H9 (cell line): ENCODE results near the gene SEPTIN12. TPM values are rescaled to one million over a fixed set of nuclear protein-coding genes. Genes with fewer than 3 reads are reported as not detected.
"Not testable (repeated sequence)": the region's sequence is repeated elsewhere in the genome, so short reads cannot be mapped to it uniquely, and the experiment has no call there.

Experiments
- DNase-seq: peaks from one replicate; pipeline ENCODE4 v3.0.0-alpha.2; 2017
- H2AFZ ChIP-seq: one replicate; pipeline ENCODE4 v1.6.1; 2013; ENCODE audit warnings: mild to moderate bottlenecking, low read length, control low read depth, moderate library complexity
- H2AK5ac ChIP-seq: 2 replicates; pipeline ENCODE4 v1.6.1; 2013; ENCODE audit warnings: low read length, control low read depth, mixed read lengths; ENCODE audit not compliant: insufficient read length
- H2BK120ac ChIP-seq: one replicate; pipeline ENCODE4 v1.6.1; 2013; ENCODE audit warnings: low read depth, mild to moderate bottlenecking, low read length, control low read depth, inconsistent platforms; ENCODE audit not compliant: poor library complexity, severe bottlenecking
- H2BK12ac ChIP-seq: 2 replicates; pipeline ENCODE4 v1.6.1; 2013; ENCODE audit warnings: low read length, control low read depth, mixed read lengths, low read depth; ENCODE audit not compliant: insufficient read length
- H2BK15ac ChIP-seq: 2 replicates; pipeline ENCODE4 v1.6.1; 2013; ENCODE audit warnings: low read depth, low read length, control low read depth
- H2BK20ac ChIP-seq: one replicate; pipeline ENCODE4 v1.6.1; 2013; ENCODE audit warnings: low read depth, mild to moderate bottlenecking, low read length, control low read depth, inconsistent platforms; ENCODE audit not compliant: poor library complexity, severe bottlenecking
- H2BK5ac ChIP-seq: 2 replicates; pipeline ENCODE4 v1.6.1; 2013; ENCODE audit warnings: low read length, control low read depth, mixed read lengths; ENCODE audit not compliant: insufficient read length
- H3K14ac ChIP-seq: 2 replicates; pipeline ENCODE4 v1.6.1; 2013; ENCODE audit warnings: low read length, control low read depth; ENCODE audit not compliant: insufficient read depth
- H3K18ac ChIP-seq: 2 replicates; pipeline ENCODE4 v1.6.1; 2013; ENCODE audit warnings: low read depth, mild to moderate bottlenecking, mixed read lengths, low read length, control low read depth; ENCODE audit not compliant: insufficient read length
- H3K23ac ChIP-seq: 2 replicates; pipeline ENCODE4 v1.6.1; 2013; ENCODE audit warnings: low read length, control low read depth, mixed read lengths, low read depth; ENCODE audit not compliant: insufficient read length
- H3K23me2 ChIP-seq: 2 replicates; pipeline ENCODE4 v1.6.1; 2013; ENCODE audit warnings: low read depth, mild to moderate bottlenecking, mixed read lengths, low read length, control low read depth; ENCODE audit not compliant: insufficient read length, poor library complexity, severe bottlenecking
- H3K27ac ChIP-seq: 2 replicates; pipeline ENCODE4 v1.5.1; 2013; ENCODE audit warnings: low read length, control low read depth, mixed read lengths, low read depth; ENCODE audit not compliant: insufficient read length
- H3K27me3 ChIP-seq: 2 replicates; pipeline ENCODE4 v1.6.1; 2013; ENCODE audit warnings: low read length, control low read depth, inconsistent platforms; ENCODE audit not compliant: insufficient read depth
- H3K4ac ChIP-seq: 2 replicates; pipeline ENCODE4 v1.6.1; 2013; ENCODE audit warnings: low read depth, mild to moderate bottlenecking, control low read depth, inconsistent platforms, low read length, moderate library complexity
- H3K4me1 ChIP-seq: 2 replicates; pipeline ENCODE4 v1.6.1; 2013; ENCODE audit warnings: low read length, control low read depth, inconsistent platforms; ENCODE audit not compliant: insufficient read depth
- H3K4me2 ChIP-seq: 2 replicates; pipeline ENCODE4 v1.6.1; 2013; ENCODE audit warnings: low read length, control low read depth, mixed read lengths; ENCODE audit not compliant: insufficient read length, insufficient read depth
- H3K56ac ChIP-seq: 2 replicates; pipeline ENCODE4 v1.6.1; 2013; ENCODE audit warnings: low read depth, mild to moderate bottlenecking, mixed read lengths, low read length, control low read depth; ENCODE audit not compliant: insufficient read length
- H3K79me1 ChIP-seq: 2 replicates; pipeline ENCODE4 v1.6.1; 2013; ENCODE audit warnings: low read depth, mild to moderate bottlenecking, moderate library complexity, low read length, control low read depth, inconsistent platforms; ENCODE audit not compliant: insufficient read depth, poor library complexity, severe bottlenecking
- H3K79me2 ChIP-seq: 2 replicates; pipeline ENCODE4 v1.6.1; 2013; ENCODE audit warnings: low read length, control low read depth, inconsistent platforms; ENCODE audit not compliant: insufficient read depth
- H3K9ac ChIP-seq: 2 replicates; pipeline ENCODE4 v1.6.1; 2013; ENCODE audit warnings: low read length, control low read depth, mixed read lengths; ENCODE audit not compliant: insufficient read length; ENCODE audit errors: extremely low read depth
- H3K9me3 ChIP-seq: one replicate; pipeline ENCODE4 v1.6.1; 2013; ENCODE audit warnings: low read depth, low read length, inconsistent platforms; ENCODE audit not compliant: control insufficient read depth
- H3T11ph ChIP-seq: one replicate; pipeline ENCODE4 v1.6.1; 2013; ENCODE audit warnings: mild to moderate bottlenecking, low read length, control low read depth, inconsistent platforms
- H4K20me1 ChIP-seq: one replicate; pipeline ENCODE4 v1.6.1; 2013; ENCODE audit not compliant: control insufficient read depth, insufficient read length, insufficient read depth
- H4K5ac ChIP-seq: 2 replicates; pipeline ENCODE4 v1.6.1; 2013; ENCODE audit warnings: low read depth, mild to moderate bottlenecking, mixed read lengths, low read length, control low read depth; ENCODE audit not compliant: insufficient read length
- H4K8ac ChIP-seq: replicated peaks from 2 replicates; pipeline ENCODE4 v1.6.1; 2013; ENCODE audit warnings: low read length, control low read depth, mixed read lengths, low read depth; ENCODE audit not compliant: insufficient read length
- H4K91ac ChIP-seq: 2 replicates; pipeline ENCODE4 v1.6.1; 2013; ENCODE audit warnings: low read depth, mild to moderate bottlenecking, moderate library complexity, mixed read lengths, low read length, control low read depth; ENCODE audit not compliant: insufficient read length
- H3K27ac Mint-ChIP-seq, 3 experiments: 2 replicates in 2 of 3; 3 replicates in 1 of 3; pipeline ENCODE4 v1.8.0; 2020 to 2021; ENCODE audit warnings: mixed read lengths in 3 of 3, mild to moderate bottlenecking in 1 of 3, moderate library complexity in 1 of 3
- H3K27me3 Mint-ChIP-seq: 2 replicates; pipeline ENCODE4 v1.8.0; 2021; ENCODE audit warnings: low read depth, mild to moderate bottlenecking, moderate library complexity, mixed read lengths
- H3K36me3 Mint-ChIP-seq, 3 experiments: 2 replicates in 2 of 3; 3 replicates in 1 of 3; pipeline ENCODE4 v1.8.0; 2020 to 2021; ENCODE audit warnings: low read depth in 3 of 3, mixed read lengths in 3 of 3; ENCODE audit not compliant: insufficient read depth in 1 of 3
- H3K4me1 Mint-ChIP-seq, 2 experiments: 2 replicates each; pipeline ENCODE4 v1.8.0; 2020; ENCODE audit warnings: mixed read lengths in 2 of 2
- H3K4me3 Mint-ChIP-seq, 2 experiments: 2 replicates in 1 of 2; 3 replicates in 1 of 2; pipeline ENCODE4 v1.8.0; 2020 to 2021; ENCODE audit warnings: mild to moderate bottlenecking in 2 of 2, mixed read lengths in 2 of 2, moderate library complexity in 1 of 2
- H3K9me3 Mint-ChIP-seq, 2 experiments: 2 replicates in 1 of 2; 3 replicates in 1 of 2; pipeline ENCODE4 v1.8.0; 2020; ENCODE audit warnings: mild to moderate bottlenecking in 2 of 2, mixed read lengths in 2 of 2, moderate library complexity in 1 of 2
- WGBS: extraction: QIAGEN DNeasy Blood & Tissue Kit; methylation state at CpG from one replicate; pipeline ENCODE4 v1.1.7; 2013; ENCODE audit warnings: missing lambda C conversion rate, low lambda C conversion rate, mixed read lengths; ENCODE audit not compliant: insufficient read length; ENCODE audit errors: extremely low coverage; 5-methylcytosine and 5-hydroxymethylcytosine counted together
- total RNA-seq: library from RNA; stranded (reverse); gene quantifications from 2 replicates; pipeline ENCODE4 v1.2.1, GENCODE V29; 2021
- TF ChIP-seq, protein P1 (sequence below): fragments of 200-600 bp; sonication (generic); conservative IDR thresholded peaks from 3 replicates; pipeline ENCODE4 v1.8.0; 2021; ENCODE audit warnings: antibody characterized with exemption, mild to moderate bottlenecking

The SEPTIN12 gene
- total RNA-seq, 1 experiment from 2014 or later: 0.48 TPM

DNA sequence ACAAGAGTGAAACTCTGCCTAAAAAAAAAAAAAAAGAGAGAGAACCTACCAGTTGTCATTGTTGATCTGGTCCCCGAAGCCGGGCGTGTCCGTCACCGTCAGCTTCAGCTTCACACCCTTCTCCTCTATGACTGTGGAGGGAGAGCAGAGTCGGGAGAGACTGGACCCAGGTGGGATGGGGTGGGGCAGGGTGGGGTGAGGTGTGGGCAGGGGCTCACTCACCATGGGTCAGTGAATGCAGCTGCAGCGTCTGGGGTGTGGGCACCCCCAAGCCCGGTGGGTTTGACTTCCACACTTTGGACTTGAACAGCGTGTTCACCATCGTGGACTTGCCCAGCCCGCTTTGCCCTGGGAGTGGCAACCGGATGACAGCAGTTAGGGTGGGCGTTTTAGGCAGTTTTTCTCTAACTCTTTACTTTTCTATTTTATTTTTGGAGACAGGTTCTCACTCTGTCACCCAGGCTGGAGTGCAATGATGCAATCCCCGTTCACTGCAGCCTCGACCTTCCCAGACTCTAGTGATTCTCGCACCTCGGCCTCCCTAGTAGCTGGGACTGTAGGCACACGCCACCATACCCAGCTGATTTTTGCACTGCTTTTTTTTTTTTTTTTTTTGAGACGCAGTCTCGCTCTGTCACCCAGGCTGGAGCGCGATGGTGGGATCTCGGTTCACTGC is 2.2 kb downstream of the SEPTIN12 start:
- H4K5ac ChIP-seq: no peak overlapping the region
- H3K4me2 ChIP-seq: no peak overlapping the region
- H3K4me1 ChIP-seq: peaks cover 3% of the 10 kb centered on the region; the same call in 1 of the 2 replicates
- no peak overlapping the region for H3T11ph ChIP-seq
- H4K91ac ChIP-seq: no peak overlapping the region
- Mint-ChIP-seq H3K36me3 (no peaks in the 10 kb centered on the region), H3K4me3 (no peak overlapping the region), H3K27me3 (no peaks in the 10 kb centered on the region; the same call in 1 of the 2 replicates), H3K27ac (no peak overlapping the region), H3K9me3 (no peaks in the 10 kb centered on the region; a peak in 1 of 5 replicates), H3K4me1 (peaks cover 15 to 24% of the 10 kb centered on the region in 2 experiments)
- H3K23ac ChIP-seq: no peak overlapping the region
- H3K79me1 ChIP-seq: no peaks in the 10 kb centered on the region
- no peak overlapping the region for H2AFZ ChIP-seq
- no peak overlapping the region for H3K18ac ChIP-seq
- H3K79me2 ChIP-seq: no peaks in the 10 kb centered on the region
- H2BK120ac ChIP-seq: no peak overlapping the region
- no peak overlapping the region for H2BK12ac ChIP-seq
- no peaks in the 10 kb centered on the region for H3K9me3 ChIP-seq
- no peak overlapping the region for H2BK5ac ChIP-seq
- no peak overlapping the region for H4K8ac ChIP-seq
- H4K20me1 ChIP-seq: no peaks in the 10 kb centered on the region
- H3K9ac ChIP-seq: no peak overlapping the region
- WGBS: no CpG with 5 or more reads among the region's 23 CpGs
- no peak overlapping the region for H3K4ac ChIP-seq
- no peak overlapping the region for H3K14ac ChIP-seq
- no peak overlapping the region for H3K27ac ChIP-seq
- H3K56ac ChIP-seq: no peak overlapping the region
- DNase-seq: no peak
- H2BK20ac ChIP-seq: no peak overlapping the region
- no peak overlapping the region for H2AK5ac ChIP-seq
- H3K23me2 ChIP-seq: no peaks in the 10 kb centered on the region
- TF ChIP-seq, protein P1, sequence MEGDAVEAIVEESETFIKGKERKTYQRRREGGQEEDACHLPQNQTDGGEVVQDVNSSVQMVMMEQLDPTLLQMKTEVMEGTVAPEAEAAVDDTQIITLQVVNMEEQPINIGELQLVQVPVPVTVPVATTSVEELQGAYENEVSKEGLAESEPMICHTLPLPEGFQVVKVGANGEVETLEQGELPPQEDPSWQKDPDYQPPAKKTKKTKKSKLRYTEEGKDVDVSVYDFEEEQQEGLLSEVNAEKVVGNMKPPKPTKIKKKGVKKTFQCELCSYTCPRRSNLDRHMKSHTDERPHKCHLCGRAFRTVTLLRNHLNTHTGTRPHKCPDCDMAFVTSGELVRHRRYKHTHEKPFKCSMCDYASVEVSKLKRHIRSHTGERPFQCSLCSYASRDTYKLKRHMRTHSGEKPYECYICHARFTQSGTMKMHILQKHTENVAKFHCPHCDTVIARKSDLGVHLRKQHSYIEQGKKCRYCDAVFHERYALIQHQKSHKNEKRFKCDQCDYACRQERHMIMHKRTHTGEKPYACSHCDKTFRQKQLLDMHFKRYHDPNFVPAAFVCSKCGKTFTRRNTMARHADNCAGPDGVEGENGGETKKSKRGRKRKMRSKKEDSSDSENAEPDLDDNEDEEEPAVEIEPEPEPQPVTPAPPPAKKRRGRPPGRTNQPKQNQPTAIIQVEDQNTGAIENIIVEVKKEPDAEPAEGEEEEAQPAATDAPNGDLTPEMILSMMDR: no peak
- no peaks in the 10 kb centered on the region; the same call in 1 of the 2 replicates for H3K27me3 ChIP-seq
- no peak overlapping the region for H2BK15ac ChIP-seq

DNA sequence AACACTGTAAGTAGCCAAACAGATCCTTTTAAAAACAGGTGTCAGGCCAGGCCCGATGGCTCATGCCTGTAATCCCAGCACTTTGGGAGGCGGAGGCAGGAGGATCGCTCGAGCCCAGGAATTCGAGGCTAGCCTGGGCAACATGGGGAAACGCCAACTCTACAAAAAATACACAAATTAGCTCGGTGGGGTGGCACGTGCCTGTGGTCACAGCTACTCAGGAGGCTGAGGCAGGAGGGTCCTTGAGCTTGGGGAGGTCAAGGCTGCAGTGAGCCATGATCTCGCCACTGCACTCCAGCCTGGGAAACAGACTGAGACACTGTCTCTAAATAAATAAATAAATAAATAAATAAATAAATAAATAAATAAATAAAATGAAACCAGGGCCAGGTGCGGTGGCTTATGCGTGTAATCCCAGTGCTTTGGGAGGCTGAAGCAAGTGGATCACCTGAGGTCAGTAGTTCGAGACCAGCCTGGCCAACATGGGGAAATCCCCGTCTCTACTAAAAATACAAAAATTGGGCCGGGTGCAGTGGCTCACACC is 3.6 kb downstream of the SEPTIN12 start:
- H3K36me3 Mint-ChIP-seq, H3K56ac ChIP-seq, H3K9ac ChIP-seq, H3T11ph ChIP-seq, H3K18ac ChIP-seq, H3K23ac ChIP-seq, H3K14ac ChIP-seq, H3K23me2 ChIP-seq, H3K79me1 ChIP-seq, H3K4me3 Mint-ChIP-seq, H4K91ac ChIP-seq, H2BK12ac ChIP-seq, H2AFZ ChIP-seq, H2BK5ac ChIP-seq, H3K27me3 ChIP-seq, H3K4ac ChIP-seq, DNase-seq, H3K9me3 Mint-ChIP-seq, H4K5ac ChIP-seq, H3K4me1 ChIP-seq, H4K20me1 ChIP-seq, H2BK120ac ChIP-seq, H2BK15ac ChIP-seq, H3K27me3 Mint-ChIP-seq, H3K27ac ChIP-seq, H3K4me2 ChIP-seq, H3K9me3 ChIP-seq, H3K79me2 ChIP-seq, H4K8ac ChIP-seq, H2AK5ac ChIP-seq: not testable (repeated sequence)
- no CpG with 5 or more reads among the region's 14 CpGs for WGBS
- peak overlapping the region; percentile 26 to 70 (median 47); a peak in 4 of 7 replicates for H3K27ac Mint-ChIP-seq
- peak overlapping the region; percentile 78 for H2BK20ac ChIP-seq
- peaks cover 15 to 24% of the 10 kb centered on the region in 2 experiments for H3K4me1 Mint-ChIP-seq
